ENCODE results near the gene COG7.

DNA sequence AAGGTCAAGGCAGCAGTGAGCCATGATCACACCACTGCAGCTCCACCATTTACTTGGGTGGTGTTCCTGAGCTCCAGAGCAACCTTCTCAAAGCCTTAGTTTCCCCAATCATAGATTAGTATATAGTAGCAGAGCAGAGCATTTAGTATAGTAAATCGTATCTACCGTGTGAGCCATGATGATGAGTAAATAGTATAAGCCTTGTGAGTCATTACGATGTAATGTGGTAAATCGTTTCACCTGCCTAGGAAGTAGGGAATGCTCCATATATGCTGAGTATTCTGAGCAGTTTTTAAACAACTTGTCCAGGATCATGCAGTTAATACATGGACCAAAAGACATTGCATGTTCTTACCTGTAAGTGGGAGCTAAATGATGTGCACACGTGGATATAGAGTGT lies 84.5 kb downstream of the COG7 start:
- no peak for TF ChIP-seq POLR2A (IDR thresholded peaks at IDR 0.05)
- TF ChIP-seq, protein P1, sequence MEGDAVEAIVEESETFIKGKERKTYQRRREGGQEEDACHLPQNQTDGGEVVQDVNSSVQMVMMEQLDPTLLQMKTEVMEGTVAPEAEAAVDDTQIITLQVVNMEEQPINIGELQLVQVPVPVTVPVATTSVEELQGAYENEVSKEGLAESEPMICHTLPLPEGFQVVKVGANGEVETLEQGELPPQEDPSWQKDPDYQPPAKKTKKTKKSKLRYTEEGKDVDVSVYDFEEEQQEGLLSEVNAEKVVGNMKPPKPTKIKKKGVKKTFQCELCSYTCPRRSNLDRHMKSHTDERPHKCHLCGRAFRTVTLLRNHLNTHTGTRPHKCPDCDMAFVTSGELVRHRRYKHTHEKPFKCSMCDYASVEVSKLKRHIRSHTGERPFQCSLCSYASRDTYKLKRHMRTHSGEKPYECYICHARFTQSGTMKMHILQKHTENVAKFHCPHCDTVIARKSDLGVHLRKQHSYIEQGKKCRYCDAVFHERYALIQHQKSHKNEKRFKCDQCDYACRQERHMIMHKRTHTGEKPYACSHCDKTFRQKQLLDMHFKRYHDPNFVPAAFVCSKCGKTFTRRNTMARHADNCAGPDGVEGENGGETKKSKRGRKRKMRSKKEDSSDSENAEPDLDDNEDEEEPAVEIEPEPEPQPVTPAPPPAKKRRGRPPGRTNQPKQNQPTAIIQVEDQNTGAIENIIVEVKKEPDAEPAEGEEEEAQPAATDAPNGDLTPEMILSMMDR (IDR thresholded peaks at IDR 0.05), result no peak

Data from heart left ventricle (tissue), 13 donors.